Upper lobe of left lung (tissue), 4 donors: ENCODE results near the gene NDUFS5.

ENCODE experiments used
- CTCF ChIP-seq, 6 experiments: fragments of 450-650 bp in 4 of 6; fragments of 200-600 bp in 2 of 6; sonication (generic) in 2 of 6; IDR thresholded peaks; one replicate each; pipeline ENCODE4 v1.5.1; 2016 to 2019; ENCODE audit warnings: antibody characterized with exemption in 6 of 6
- POLR2AphosphoS5 ChIP-seq, 2 donors: sonication (generic); formaldehyde crosslinking; IDR thresholded peaks; one replicate each; pipeline ENCODE4 v1.5.1; 2017; ENCODE audit warnings: antibody characterized with exemption in 2 of 2

GRCh38 chr1:39006287-39006686 lies 19.9 kb upstream of the NDUFS5 start:
- TF ChIP-seq CTCF (IDR thresholded peaks at IDR 0.05) (no peak), POLR2AphosphoS5 (IDR thresholded peaks at IDR 0.05) (no peak)
